GM04504 (cell line): ENCODE data around the gene RPS21.
"Not testable (repeated sequence)": the region's sequence is repeated elsewhere in the genome, so short reads cannot be mapped to it uniquely, and the experiment has no call there.

Source experiments
- DNase-seq: peaks from one replicate; pipeline ENCODE4 v3.0.0-alpha.2; 2012; ENCODE audit warnings: low read depth

RPS21 gene

DNA sequence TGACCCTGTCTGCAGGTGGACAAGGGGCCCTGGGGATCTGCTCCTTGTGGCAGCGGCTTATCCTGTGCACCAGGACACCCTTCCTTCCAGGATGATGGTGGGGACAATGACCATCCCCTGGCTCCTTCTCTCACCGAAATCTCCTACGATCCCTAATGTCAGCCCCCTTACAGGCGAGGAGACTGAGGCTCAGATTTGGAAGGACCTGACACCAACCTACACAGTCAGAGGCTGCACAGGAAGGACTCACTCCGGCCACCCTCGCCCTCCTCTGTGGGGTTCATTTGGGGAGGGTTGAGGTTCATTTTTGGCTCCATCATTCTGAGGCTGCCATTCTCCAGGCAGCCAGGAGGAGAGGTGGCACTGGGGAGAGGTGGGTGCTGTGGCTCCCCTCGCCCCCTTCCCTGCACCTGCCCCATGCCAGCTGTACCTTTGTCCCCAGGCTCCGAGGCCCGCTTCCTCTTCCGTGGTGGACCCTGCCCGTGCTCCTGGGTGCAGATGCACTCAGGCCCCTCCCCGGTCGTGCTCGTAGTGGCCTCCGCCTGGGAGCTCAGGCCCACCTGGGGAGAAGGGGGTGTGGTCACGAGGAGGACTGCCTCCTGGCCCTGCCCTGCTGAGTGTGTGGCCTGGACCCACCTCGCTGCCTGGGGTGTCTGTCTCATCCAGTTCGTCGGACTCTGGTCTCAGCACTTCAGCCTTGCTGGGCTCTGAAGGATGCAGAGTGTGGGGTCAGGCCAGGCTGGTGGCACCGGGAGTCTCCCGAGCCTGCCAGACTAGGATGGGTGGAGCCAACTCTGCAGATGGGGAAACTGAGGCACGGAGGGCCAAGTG lies 25.5 kb downstream of the RPS21 start:
- DNase-seq = no peak

DNA sequence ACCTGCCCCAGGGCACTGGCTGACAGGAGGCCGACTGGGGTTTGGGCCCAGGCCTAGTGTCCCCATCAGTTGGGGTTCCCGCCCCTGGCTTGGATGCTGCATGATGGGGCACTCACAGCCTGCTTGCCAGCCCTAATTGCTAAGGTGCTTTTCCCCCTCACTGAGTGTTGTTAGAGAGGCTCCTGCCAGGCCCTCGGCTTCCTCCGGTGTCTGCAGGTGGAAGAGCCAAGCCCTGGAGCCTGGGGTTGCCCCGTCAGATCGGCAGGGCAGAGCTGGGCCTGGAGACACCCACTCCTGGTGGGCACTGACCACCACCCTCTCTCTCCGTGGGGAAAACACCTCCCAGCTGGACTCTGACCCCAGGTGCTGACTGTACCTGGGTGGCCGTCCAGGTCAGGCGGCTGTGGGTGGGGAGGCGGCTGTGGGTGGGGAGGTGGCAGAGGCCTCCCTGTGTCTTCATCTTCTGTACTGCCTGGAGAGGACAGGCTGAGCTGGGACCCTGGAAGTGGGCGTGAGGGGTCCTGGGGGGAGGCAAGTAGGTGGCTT lies 26.2 kb downstream of the RPS21 start:
- DNase-seq = no peak

DNA sequence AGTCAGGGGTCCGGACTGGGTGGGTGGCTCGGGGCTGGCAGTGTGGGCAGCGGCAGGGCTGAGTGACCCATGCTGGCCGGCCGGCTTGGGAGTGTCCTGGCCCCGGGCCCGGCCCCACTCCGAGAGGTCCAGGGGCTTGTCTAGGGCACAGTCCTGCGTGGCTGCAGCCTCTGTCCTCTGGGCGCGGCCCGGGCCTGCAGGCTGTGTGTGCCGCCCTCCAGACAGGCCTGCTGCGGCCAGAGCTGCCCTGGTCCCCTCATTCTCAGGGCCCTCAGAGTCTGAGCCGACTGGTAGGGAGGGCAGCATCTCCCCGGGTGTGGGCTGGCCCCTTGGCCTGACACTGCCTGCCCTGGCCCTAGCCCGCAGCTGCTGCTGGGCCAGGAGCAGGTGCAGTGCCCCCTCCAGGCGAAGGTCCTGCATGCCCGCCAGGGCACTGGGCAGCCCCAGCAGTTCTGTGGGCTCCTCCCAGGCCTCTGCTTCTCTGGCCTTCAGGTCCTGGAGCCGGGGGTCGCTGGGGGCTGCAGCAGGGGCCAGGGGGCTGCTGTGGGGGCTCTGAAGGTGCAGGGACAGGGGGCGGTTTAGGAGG lies 27.1 kb downstream of the RPS21 start:
- no peak for DNase-seq

DNA sequence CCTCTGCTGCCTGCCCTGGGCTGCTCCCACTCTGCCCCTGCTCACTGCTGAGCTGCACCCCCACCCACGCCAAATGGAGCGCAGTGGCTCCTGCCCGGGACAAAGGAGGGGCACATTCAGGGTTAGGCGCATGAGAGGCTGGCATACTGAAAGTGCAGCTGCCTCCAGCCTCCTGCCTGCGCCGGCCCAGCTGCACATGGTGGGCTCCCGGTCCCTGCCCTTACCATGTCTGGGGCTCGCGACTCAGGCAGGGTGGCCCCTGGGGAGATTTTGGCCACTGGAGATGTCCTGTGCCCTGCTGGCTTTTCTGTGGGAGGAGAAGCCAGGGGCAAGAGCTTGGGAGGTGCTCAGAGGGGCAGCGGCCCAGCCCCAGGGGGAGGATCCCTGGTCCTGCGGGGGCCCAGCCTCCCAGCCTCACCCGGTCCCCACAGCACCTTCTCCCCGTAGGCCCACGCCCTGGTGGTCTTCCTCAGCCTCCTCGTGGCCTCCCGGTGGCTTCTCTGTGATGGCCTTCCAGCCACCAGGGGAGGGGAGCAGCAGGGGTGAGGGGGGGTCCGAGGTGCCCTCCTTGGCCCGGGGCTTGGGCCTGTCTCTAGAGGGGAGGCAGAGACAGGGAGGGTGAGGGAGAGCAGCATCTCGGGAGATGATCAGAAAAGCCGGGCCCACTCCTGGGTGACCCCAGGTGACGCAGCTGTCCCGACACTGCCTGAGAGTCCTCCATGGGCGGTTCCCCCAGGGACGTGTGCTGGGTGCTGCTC lies 28.6 kb downstream of the RPS21 start:
- no peak for DNase-seq

DNA sequence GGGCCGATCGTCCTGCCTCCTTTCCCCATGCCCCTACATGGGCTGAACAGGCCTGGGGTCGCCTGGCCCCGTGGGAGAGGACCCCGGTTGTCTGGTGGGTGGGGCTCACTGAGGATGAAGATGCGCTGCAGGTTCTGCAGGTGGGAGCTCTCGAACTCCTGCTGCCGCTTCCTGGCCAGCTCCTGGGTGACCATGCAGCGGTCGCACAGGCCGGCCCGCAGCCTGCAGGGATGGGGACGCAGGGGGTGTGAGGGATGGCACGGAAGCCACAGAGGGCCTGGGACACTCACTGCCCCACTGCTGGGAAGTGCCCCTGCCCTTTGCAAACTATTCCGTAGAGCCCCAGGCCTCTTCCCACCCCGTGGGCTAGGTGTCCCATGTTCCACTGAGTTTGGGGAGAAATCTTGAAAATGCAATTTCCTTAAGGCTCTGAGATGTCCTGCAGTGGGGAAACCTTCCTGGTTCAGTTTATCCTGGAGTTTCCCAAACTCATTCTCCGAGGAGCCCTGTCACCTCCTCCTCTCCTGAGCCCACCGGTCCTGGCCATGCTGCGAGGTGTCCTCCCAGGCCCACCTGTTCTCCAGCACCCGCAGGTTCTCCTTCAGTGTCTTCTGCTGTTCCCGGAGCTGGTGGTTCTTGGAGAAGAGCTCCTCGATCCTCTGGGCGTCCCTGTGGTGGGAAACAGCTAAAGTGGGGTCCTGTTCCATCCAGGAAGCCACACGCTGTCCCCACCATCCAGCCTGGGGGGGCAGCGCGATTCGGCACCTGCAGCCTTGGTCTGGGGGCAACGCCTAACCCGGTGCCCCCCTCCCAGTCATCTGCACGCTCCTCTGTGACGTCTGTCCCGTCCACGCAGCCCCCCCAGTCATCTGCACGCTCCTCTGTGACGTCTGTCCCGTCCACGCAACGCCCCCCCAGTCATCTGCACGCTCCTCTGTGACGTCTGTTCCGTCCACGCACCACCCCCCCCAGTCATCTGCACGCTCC lies 30.0 kb downstream of the RPS21 start:
- DNase-seq = no peak

DNA sequence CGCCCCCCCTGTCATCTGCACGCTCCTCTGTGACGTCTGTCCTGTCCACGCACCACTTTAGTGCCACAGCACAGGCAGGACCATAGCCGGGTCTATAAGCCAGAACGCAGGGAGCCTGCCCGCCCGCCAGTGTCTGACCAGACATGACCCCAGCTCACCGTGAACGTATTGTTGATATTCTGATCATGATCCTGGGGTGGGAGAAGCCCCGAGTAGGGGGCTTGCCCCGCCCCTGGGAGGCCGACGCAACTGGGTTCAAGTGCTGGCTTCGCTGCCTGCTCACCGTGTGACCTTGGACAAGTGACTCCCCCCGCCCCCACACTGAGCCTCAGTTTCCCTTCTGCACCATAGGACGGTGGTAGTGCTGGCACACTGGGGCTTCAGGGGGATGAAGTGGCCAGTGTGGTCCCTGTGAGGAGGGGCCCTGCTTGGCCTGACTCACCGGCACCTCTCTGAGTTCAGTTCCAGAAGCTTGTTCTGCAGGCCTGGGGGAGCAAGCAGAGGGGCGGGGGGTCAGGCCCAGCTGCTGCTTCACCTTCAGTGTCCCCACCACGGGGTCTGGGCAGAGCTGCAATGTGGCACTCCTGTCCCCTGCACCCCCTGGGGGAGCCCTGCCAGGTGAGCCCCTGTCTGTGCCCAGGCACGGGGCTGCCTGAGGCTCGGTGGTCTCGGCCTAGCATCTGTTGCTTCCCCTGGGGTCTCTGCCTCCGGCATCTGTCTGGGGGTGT lies 31.2 kb downstream of the RPS21 start:
- DNase-seq = no peak

DNA sequence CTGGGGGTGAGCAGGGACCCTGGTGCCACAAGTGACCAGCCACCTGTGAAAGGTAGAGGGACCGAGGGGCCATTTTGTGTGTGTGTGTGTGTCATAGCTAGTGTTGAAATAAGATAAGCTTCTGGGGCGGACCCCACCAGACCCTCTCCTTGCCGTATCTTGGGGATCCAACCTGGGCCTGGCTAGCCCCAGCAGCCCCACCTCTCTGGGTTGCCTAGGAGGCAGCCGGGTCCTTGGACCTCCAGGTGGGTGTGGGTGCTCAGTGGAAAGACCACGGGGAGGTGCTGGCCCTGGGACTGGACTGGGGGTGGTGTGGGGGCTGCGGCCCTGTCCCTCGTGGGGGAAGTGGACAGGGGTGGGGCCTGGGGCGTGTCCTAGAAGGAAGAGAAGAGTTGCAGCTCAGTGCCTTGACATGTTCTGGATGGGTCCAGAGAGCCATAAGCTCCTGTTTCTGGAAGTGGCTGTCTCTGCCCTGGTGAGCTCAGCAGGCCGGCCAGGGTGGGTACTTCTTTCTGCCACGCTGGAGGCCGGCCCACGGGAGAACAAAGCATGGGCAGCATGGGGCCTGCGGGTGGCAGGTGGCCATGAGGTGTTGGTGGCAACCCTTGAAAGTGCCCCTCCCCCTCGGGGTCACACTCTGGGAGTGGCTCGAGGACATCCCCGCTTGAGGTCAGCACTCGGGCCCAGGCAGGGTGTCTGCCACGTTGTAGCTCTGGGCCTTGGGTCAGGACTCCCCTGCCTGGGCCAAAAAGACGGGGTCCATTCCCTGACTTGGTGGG lies 32.0 kb downstream of the RPS21 start:
- DNase-seq = no peak

DNA sequence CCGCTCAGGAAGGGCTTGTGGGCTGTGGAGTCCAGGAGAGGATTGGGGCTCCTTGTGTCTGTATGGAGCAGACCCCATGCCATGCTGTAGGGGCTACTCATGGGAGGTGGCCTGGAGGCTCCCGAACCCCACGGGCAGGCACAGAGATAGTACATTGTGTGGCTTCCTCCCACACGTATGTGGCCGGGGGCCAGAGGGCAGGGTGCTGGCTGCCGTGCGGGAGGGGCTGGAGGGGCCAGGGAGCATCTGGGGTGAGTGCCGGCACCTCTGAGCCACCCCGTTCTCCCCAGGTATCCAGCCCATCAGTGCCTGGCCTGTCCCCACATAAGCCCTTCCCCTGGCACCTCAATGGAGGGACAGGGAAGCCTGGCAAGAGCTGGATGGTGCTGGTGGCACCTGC lies 32.9 kb downstream of the RPS21 start:
- DNase-seq = no peak

DNA sequence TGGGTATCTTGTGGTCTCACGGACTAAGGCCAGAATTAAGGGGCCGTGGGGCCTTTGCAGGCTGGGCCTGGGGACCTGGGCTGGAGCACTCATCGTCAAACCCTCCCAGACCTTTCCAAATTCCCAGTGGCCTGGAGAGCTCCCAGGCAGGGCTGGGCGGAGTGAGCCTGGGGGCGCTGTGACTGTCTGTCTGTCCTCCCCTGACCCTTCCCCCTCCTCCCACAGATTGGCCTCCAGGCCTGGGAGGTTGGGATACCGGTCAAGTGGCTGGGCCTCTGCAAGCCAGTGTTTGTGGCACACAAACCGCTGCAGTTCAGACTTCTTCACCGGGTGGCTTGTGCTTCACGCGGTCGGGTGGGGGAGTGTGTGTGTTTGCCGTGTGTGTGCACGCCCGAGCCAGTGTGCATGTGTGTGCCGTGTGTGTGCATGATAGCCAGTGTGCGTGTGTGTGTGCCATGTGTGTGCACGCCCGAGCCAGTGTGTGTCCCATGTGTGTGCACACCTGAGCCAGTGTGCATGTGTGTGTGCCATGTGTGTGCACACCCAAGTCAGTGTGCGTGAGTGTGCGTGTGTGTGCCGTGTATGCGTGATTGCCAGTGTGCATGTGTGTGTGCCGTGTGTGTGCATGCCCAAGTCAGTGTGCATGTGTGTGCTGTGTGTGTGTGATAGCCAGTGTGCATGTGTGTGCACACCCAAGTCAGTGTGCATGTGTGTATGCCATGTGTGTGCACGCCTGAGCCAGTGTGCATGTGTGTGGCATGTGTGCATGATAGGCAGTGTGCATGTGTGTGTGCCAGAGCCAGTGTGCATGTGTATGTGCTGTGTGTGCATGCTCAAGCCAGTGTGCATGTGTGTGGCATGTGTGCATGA lies 34.2 kb downstream of the RPS21 start:
- no peak for DNase-seq

DNA sequence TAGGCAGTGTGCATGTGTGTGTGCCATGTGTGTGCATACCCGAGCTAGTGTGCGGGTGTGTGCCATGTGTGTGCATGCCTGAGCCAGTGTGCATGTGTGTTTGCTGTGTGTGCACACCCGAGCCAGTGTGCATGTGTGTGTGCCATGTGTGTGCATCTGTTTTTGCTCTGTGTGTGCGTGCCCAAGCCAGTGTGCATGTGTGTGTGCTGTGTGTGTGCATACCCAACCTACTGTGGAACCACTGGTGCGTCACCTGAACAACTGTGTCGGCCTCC lies 34.8 kb downstream of the RPS21 start:
- no peak for DNase-seq

DNA sequence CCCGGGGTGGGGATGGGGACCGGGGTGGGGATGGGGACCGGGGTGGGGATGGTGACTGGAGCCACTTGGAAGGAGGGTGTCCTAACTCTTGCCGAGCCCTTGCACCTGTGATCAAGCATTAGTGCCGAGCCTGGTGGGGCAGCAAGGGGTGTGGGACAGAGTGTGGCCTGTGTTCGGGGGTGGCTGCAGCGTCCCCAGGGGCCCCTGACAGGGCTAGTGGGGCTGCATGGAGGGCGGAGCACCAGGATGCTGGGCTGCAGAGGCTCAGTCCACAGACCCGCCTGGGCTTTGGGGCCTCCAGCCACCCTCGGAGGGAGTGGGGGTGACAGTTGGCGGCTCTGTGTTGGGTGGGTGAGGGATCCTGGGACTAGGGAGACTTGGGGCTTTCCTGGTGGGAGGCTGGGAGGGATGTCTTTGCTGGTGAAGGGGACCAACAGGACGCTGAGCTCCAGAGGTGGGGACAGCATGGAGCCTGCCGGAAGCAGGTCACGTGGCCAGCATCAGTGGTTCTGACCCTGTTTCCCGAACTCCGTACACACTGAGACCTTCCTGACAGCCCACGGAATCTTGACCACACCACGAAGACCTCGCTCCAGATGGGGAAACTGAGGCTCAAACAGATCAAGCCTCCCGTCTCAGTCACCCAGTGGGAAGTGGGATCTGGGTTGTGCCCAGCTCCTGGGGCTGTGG lies 35.9 kb downstream of the RPS21 start:
- no peak for DNase-seq

DNA sequence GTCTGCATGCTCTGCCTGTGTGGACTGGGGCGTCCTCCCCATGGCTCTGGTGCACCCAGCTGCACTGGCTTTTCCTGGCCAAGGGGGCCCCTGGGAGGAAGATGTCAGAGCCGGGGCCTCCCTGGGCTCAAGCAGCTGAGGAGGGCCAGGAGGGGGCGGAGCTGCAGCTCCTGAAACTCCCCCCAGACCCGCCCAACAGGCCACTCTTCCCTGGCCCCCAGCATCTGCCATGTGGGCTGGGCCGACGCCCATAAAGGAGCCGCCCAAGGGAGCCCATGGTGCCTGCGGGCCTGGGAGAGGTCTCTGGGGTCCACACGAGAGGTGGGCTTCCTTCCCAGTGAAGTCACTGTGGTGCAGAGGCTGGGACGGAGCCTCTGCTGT lies 36.4 kb downstream of the RPS21 start:
- DNase-seq = no peak

DNA sequence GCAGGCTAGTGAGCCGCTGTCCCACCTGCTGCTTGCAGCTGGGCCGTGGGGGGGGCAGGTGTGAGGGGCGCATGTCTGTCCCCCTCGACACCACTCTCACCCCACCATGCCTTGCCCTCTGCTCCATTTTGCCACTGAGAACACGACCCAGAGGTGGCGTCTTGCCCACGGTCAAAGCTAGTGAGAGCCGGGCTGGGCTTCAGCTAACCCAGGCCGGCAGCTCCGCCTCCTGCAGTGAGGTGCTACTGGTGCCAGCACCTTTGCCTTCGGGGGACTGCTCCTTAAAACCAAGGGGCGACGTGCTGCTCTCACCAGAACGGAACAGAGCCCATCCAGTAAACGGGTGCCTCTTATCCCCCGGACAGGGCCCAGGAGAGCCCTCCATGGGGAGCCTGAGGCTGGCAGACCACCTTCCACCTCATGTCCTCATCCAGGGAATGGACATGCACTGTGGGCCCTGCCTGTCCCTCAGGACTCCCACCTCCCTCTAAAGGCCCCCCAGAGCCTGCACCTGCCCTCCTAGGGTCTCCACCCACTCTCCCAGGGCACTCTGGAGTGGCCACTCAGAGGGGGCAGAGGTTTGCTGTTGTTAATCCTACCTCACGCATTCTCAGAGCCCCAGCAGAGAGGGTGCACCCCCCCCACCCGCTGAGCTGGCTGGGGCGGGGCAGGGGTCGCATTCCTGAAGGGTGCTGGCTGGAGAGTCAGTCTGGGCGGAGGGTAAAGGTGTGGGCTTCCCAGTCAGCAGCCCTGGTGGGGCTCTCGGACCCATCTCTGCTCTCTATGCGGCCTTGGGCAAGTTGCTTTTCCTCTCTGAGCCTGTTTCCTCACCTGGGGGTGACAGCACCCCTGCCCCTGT lies 37.6 kb downstream of the RPS21 start:
- DNase-seq = no peak

DNA sequence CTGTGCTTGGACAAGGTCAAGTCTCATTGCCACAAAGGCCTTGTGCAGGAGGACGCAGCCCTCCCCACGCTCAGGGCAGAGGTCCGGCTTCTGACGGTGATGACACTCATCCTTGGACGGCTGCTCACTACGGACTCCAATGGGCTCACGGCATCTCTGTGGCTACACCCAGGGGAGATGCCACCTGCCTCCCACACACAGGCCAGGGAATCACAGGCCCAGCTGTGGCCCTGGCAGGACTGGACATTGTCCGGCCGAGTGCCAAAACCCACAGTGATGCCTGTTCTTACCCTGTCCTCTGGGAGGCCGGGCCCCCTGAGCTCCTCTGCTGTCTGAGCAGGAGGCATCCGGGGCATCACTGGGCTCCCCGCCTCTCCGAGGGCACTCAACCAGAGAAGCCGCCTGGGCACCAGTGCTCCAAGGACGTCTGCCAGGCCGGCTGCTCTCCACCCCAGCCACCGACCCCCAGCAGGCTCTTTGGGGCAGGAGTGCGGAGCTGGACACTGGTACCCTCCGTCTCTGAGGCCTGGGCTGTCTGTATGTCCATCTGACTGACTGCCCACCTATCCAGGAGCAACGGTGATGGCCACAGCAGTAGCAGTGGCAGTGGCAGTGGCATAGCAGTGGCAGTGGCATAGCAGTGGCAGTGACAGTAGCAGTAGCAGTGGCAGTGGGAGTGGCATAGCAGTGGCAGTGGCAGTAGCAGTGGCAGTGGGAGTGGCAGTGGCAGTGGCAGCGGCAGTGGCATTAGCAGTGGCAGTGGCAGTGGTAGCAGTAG lies 38.6 kb downstream of the RPS21 start:
- no peak for DNase-seq

DNA sequence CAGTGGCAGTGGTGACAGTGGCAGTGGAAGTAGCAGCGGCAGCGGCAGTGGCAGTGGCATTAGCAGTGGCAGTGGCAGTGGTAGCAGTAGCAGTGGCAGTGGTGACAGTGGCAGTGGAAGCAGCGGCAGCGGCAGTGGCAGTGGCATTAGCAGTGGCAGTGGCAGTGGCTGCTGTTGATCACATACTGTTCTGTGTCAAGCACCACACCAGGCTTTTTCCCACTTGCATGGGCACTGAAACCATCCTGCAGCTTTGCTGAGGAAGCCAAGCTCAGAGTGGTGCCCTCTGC lies 39.1 kb downstream of the RPS21 start:
- DNase-seq = not testable (repeated sequence)

DNA sequence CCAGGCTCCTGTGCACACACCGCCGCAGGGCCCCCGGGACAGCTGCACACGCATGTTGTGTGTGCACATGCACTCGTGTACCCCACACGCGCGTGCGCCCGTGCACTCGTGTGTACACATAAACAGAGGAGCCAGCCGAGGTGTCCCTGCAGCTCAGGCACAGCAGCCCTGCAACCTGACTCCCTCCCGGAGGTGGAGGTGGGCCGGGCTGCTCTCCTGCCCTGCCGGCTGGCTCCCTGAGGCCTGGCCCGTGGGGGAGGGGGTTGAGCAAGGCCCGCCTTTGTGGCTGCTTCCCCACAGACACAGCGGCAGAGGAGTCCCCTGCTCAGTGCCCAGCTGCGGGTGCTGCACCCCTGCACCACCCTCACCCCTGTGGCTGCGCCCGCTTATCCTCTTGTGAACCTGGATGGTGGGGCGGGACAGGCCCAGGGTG lies 39.8 kb downstream of the RPS21 start:
- no peak for DNase-seq
